ENCODE measurements around the gene PHACTR2.
"Not testable (repeated sequence)": the region's sequence is repeated elsewhere in the genome, so short reads cannot be mapped to it uniquely, and the experiment has no call there.

The PHACTR2 gene

DNA sequence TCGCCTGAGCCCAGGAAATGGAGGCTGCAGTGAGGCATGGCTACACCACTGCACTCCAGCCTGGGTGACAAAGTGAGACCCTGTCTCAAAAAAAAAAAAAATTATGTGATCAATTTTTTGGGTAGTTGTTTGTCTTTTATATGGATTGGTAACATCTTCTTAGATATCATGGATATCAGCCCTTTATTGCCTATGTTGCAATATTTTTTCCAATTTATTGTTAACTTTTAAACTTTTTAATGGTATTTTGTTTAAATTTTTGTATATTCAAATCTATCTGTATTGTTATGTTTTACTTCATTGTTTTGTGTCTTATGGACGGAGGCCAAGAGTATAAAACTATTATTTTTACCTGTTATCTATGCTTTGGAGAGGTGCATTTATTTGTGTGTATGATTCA, 133.0 kb downstream of the PHACTR2 start:
- ATAC-seq = no peak
- no peak for DNase-seq

DNA sequence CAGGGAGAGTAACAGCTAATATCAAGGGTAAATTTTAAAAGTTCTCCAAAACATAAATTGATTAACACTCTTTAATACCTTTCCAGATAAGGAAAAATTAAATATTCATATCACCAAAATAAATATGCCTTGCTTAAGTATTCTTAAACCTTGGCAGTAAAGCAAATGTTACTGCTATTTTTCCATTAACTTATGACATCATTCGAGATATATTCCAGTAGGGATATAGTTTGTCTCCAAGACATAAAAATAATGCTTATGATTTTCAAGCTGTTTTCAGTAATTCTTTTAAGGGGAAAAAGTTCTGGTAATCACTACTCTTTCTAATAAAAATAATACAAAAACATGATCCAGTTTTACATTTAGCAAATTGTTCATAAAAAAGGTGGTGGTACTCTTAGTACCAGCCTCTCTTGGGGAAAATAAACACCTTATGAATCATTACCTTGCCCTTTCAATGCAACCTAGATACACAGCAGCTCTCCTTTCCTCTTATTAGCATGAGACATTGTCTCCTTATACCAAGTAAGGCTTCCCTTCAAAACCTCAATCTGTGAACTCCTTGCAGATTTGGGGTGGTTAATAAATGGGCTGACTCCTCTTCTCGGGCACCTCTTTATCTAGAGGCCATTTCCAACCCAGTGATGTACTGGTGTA, 133.9 kb downstream of the PHACTR2 start:
- ATAC-seq = peak; percentile 94

DNA sequence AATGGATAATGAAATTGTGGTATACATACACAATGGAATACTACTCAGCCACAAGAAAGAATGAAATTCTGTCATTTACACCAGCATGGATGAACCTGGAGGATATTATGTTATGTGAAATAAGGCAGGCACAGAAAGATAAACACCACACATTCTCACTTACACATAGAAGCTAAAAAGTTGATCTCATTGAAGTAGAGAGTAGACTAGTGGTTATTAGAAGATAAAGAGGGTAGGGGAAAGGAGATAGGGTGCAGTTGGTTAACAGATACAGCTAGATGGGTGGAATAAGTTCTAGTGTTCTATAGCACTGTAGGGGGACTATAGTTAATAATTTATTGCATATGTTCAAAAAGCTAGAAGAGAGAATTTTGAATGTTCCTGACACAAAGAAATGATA, 139.9 kb downstream of the PHACTR2 start:
- no peak for DNase-seq

More for the DNA sequence above, 133.9 kb downstream of the PHACTR2 start:
- DNase-seq = no peak

GRCh38 chr6:143821359-143821758, 143.6 kb downstream of the PHACTR2 start:
- ATAC-seq (no peak), DNase-seq (no peak)

More for the DNA sequence above, 139.9 kb downstream of the PHACTR2 start:
- no peak for ATAC-seq

DNA sequence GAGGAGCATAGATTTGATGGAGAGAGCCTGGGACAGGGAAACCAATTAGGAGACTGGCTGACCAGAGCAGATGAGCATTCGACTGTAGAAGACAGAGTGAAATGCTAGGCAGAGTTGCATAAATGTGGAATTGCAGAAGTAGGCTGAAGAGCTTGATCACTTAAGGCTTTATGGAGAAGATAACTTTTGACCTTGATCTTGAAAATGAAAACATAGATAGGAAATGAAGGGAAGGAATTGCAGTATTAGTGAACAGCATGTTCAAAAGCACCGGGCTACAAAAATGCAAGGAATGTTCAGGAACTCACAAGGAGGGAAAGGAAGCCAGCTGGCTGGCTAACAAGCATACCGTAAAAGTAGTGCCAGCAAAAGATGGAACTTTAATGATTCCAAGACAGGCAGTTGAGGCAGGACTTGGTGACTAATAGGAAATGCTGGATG, 144.8 kb downstream of the PHACTR2 start:
- no peak for ATAC-seq

GRCh38 chr6:143823548-143823947, 145.8 kb downstream of the PHACTR2 start:
- no peak for DNase-seq
- ATAC-seq = no peak

More for the DNA sequence above, 144.8 kb downstream of the PHACTR2 start:
- no peak for DNase-seq

- no peak for DNase-seq
- no peak for ATAC-seq
Measured at GRCh38 chr6:143828572-143828971, 150.8 kb downstream of the PHACTR2 start.

GRCh38 chr6:143836150-143836549, 158.4 kb downstream of the PHACTR2 start:
- DNase-seq (no peak), ATAC-seq (no peak)

- ATAC-seq (no peak), DNase-seq (no peak)
Measured at GRCh38 chr6:143838395-143838794, 160.6 kb downstream of the PHACTR2 start.

- DNase-seq = no peak
- ATAC-seq = no peak
Measured at GRCh38 chr6:143839196-143839595, 161.4 kb downstream of the PHACTR2 start.

DNA sequence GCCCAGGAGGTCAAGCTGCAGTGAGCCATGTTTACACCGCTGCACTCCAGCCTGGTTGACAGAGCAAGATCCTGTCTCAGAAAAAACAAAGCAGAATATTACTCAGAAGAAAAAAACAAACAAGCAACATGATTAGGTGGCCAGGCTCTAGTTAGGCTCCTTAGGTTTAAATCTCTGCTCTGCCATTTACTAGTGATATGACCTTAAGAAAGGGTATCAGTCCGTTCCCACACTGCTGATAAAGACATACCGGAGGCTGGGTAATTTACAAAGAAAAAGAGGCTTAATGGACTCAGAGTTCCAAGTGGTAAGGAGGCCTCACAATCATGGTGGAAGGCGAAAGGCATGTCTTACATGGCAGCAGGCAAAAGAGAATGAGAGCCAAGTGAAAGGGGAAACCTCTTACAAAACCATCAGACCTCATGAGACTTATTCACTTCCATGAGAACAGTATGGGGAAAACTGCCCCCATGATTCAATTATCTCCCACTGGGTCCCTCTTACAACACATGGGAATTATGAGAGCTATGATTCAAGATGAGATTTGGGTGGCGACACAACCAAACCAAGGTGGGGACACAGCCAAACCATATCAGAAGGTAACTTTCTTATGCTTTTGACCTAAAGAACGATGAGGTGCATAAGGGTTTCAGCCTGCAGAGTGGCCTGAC, 163.0 kb downstream of the PHACTR2 start:
- ATAC-seq = no peak
- no peak for DNase-seq

DNA sequence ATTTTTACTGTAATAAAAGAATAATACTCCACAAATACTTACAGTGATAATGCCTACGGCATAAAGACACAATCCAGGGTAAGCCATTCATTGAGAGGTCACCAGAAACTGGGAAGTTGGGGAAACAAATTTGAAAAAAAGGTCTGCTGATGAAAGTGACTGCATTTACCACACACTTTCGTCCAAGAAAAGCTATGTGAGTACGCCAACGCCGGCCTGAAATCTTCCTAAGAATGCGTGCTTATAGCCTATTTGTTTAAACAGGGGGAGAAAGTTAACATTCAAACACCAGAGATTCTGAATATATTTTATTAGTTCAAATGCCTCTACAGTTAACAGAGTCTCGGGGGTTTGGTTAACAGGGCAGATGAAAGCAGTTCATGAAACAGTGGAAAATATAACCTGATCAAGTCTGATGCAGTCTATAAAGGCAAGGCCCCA, 164.7 kb downstream of the PHACTR2 start:
- DNase-seq (no peak), ATAC-seq (peak; percentile 81)

- peak; percentile 95 for DNase-seq
- ATAC-seq = peak; percentile 95
Measured at GRCh38 chr6:143842902-143843676, 165.3 kb downstream of the PHACTR2 start, which contains the start of gene LTV1. LTV1 (plus strand) TSS chr6:143843338; CDS start chr6:143843478, 140 bp downstream.

GRCh38 chr6:143843677-143843999, 165.9 kb downstream of the PHACTR2 start:
- DNase-seq (no peak), ATAC-seq (no peak)

DNA sequence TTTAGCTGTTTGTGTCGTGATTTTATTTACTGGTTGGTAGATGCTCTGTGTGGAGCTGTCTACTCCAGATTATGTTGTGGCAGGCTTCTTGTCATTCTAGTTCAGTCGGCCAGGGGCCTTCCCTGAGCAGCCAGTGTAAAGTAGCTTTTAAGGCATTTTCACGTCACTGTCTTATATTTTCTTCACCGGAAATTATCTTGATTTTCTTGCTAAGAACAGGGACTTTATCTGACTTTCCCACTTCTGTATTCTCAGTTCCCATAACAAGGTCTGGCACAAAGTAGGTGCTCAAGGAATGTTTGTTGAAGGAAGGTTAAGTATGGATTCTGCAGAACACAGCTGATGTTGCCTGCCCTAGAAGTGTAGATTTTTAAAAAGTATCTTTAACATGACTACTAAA, 166.2 kb downstream of the PHACTR2 start:
- ATAC-seq = no peak

GRCh38 chr6:143845033-143845432, 167.3 kb downstream of the PHACTR2 start:
- no peak for ATAC-seq
- DNase-seq = no peak

More for the DNA sequence above, 166.2 kb downstream of the PHACTR2 start:
- DNase-seq = no peak

GRCh38 chr6:143851706-143852105, 173.9 kb downstream of the PHACTR2 start:
- DNase-seq, ATAC-seq: not testable (repeated sequence)

DNA sequence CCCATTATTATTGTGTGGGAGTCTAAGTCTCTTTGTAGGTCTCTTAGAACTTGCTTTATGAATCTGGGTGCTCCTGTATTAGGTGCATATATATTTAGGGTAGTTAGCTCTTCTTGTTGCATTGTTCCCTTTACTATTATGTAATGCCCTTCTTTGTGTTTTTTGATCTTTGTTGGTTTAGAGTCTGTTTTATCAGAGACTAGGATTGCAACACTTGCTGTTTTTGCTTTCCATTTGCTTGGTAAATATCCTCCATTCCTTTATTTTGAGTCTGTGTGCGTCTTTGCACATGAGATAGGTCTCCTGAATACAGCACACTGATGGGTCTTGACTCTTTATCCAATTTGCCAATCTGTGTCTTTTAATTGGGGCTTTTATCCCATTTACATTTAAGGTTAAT, 177.3 kb downstream of the PHACTR2 start:
- DNase-seq, ATAC-seq: not testable (repeated sequence)

DNA sequence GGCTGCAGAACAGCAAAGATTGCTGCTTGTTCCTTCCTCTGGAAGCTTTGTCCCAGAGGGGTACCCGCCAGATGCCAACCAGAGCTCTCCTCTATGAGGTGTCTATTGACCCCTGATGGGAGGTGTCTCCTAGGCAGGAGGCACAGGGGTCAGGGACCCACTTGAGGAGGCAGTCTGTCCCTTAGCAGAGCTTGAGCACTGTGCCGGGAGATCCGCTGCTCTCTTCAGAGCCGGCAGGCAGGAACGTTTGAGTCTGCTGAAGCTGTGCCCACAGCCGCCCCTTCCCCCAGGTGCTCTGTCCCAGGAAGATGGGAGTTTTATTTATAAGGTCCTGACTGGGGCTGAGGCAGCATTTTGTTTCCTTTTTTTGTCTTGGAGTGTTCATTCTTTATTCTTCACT, 179.0 kb downstream of the PHACTR2 start:
- ATAC-seq, DNase-seq: not testable (repeated sequence)

GRCh38 chr6:143857651-143858050, 179.9 kb downstream of the PHACTR2 start:
- DNase-seq (no peak), ATAC-seq (peak; percentile 86)

DNA sequence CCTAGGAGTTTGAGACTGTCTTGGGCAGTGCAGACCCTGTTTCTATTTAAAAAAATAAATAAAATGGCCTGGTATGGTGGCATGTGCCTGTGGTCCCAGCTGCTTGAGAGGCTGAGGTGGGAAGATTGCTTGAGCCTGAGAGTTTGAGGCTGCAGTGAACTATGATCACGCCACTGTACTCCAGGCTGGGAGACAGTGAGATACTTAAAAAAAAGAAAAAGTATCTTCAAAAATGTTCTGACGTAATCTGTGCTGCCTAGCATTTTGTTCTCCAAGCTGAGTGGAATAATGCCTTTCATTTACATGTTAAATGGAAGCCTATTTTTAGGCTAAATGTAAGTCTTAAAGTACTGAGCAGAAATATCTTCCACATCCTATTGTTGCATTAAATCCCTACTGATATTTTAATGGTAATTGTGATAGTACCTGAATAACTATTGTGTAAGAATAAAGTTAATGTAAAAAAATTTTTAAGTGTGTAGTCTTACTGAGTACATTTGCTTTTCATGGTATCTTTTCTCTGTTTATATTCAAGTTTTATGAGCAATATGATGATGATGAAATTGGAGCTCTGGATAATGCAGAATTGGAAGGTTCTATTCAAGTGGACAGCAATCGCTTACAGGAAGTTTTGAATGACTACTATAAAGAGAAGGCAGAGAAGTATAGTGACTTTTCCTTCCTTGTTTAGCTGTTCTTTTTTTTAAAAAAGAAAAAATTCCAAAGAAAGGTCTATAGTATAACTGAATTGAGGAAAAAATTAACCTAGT, 182.3 kb downstream of the PHACTR2 start:
- DNase-seq (no peak), ATAC-seq (no peak)

DNA sequence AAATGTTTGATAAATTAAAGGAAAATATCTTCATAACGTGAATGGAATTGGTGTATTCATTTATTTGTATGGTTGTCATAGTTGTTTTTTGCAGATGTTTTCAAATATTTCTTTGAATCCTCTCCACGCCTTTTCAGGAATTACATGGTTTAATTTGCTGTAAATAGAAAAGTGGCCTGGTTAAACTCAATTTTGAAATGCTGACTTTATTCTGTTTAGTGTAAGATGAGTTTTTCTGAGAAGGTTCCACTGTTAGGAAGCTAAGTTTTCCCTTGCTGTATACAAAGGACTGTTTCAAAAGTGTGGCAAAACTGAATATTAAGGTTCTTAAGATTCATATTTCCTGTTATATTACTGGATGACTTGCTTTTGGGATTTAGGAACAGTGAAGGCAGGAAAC, 186.0 kb downstream of the PHACTR2 start:
- no peak for DNase-seq
- no peak for ATAC-seq

All from stimulated activated naive CD8-positive, alpha-beta T cell treated with anti-CD3 and anti-CD28 coated beads, Interleukin-15, Interleukin-2, amounts not matched to agents 100 U/mL and 50 U/mL, for 24 hours (primary cell).